H9 (cell line): Measurements from ENCODE around the gene BCL2L2. TPM values are rescaled to one million over a fixed set of nuclear protein-coding genes. Genes with fewer than 3 reads are reported as not detected.

ENCODE experiments used
- DNase-seq: peaks from one replicate; pipeline ENCODE4 v3.0.0-alpha.2; 2017
- H2AFZ ChIP-seq: one replicate; pipeline ENCODE4 v1.6.1; 2013; ENCODE audit warnings: mild to moderate bottlenecking, low read length, control low read depth, moderate library complexity
- H2AK5ac ChIP-seq: 2 replicates; pipeline ENCODE4 v1.6.1; 2013; ENCODE audit warnings: low read length, control low read depth, mixed read lengths; ENCODE audit not compliant: insufficient read length
- H2BK120ac ChIP-seq: one replicate; pipeline ENCODE4 v1.6.1; 2013; ENCODE audit warnings: low read depth, mild to moderate bottlenecking, low read length, control low read depth, inconsistent platforms; ENCODE audit not compliant: poor library complexity, severe bottlenecking
- H2BK12ac ChIP-seq: 2 replicates; pipeline ENCODE4 v1.6.1; 2013; ENCODE audit warnings: low read length, control low read depth, mixed read lengths, low read depth; ENCODE audit not compliant: insufficient read length
- H2BK15ac ChIP-seq: 2 replicates; pipeline ENCODE4 v1.6.1; 2013; ENCODE audit warnings: low read depth, low read length, control low read depth
- H2BK20ac ChIP-seq: one replicate; pipeline ENCODE4 v1.6.1; 2013; ENCODE audit warnings: low read depth, mild to moderate bottlenecking, low read length, control low read depth, inconsistent platforms; ENCODE audit not compliant: poor library complexity, severe bottlenecking
- H2BK5ac ChIP-seq: 2 replicates; pipeline ENCODE4 v1.6.1; 2013; ENCODE audit warnings: low read length, control low read depth, mixed read lengths; ENCODE audit not compliant: insufficient read length
- H3K14ac ChIP-seq: 2 replicates; pipeline ENCODE4 v1.6.1; 2013; ENCODE audit warnings: low read length, control low read depth; ENCODE audit not compliant: insufficient read depth
- H3K18ac ChIP-seq: 2 replicates; pipeline ENCODE4 v1.6.1; 2013; ENCODE audit warnings: low read depth, mild to moderate bottlenecking, mixed read lengths, low read length, control low read depth; ENCODE audit not compliant: insufficient read length
- H3K23ac ChIP-seq: 2 replicates; pipeline ENCODE4 v1.6.1; 2013; ENCODE audit warnings: low read length, control low read depth, mixed read lengths, low read depth; ENCODE audit not compliant: insufficient read length
- H3K23me2 ChIP-seq: 2 replicates; pipeline ENCODE4 v1.6.1; 2013; ENCODE audit warnings: low read depth, mild to moderate bottlenecking, mixed read lengths, low read length, control low read depth; ENCODE audit not compliant: insufficient read length, poor library complexity, severe bottlenecking
- H3K27ac ChIP-seq: 2 replicates; pipeline ENCODE4 v1.5.1; 2013; ENCODE audit warnings: low read length, control low read depth, mixed read lengths, low read depth; ENCODE audit not compliant: insufficient read length
- H3K27me3 ChIP-seq: 2 replicates; pipeline ENCODE4 v1.6.1; 2013; ENCODE audit warnings: low read length, control low read depth, inconsistent platforms; ENCODE audit not compliant: insufficient read depth
- H3K4ac ChIP-seq: 2 replicates; pipeline ENCODE4 v1.6.1; 2013; ENCODE audit warnings: low read depth, mild to moderate bottlenecking, control low read depth, inconsistent platforms, low read length, moderate library complexity
- H3K4me1 ChIP-seq: 2 replicates; pipeline ENCODE4 v1.6.1; 2013; ENCODE audit warnings: low read length, control low read depth, inconsistent platforms; ENCODE audit not compliant: insufficient read depth
- H3K4me2 ChIP-seq: 2 replicates; pipeline ENCODE4 v1.6.1; 2013; ENCODE audit warnings: low read length, control low read depth, mixed read lengths; ENCODE audit not compliant: insufficient read length, insufficient read depth
- H3K56ac ChIP-seq: 2 replicates; pipeline ENCODE4 v1.6.1; 2013; ENCODE audit warnings: low read depth, mild to moderate bottlenecking, mixed read lengths, low read length, control low read depth; ENCODE audit not compliant: insufficient read length
- H3K79me1 ChIP-seq: 2 replicates; pipeline ENCODE4 v1.6.1; 2013; ENCODE audit warnings: low read depth, mild to moderate bottlenecking, moderate library complexity, low read length, control low read depth, inconsistent platforms; ENCODE audit not compliant: insufficient read depth, poor library complexity, severe bottlenecking
- H3K79me2 ChIP-seq: 2 replicates; pipeline ENCODE4 v1.6.1; 2013; ENCODE audit warnings: low read length, control low read depth, inconsistent platforms; ENCODE audit not compliant: insufficient read depth
- H3K9ac ChIP-seq: 2 replicates; pipeline ENCODE4 v1.6.1; 2013; ENCODE audit warnings: low read length, control low read depth, mixed read lengths; ENCODE audit not compliant: insufficient read length; ENCODE audit errors: extremely low read depth
- H3K9me3 ChIP-seq: one replicate; pipeline ENCODE4 v1.6.1; 2013; ENCODE audit warnings: low read depth, low read length, inconsistent platforms; ENCODE audit not compliant: control insufficient read depth
- H3T11ph ChIP-seq: one replicate; pipeline ENCODE4 v1.6.1; 2013; ENCODE audit warnings: mild to moderate bottlenecking, low read length, control low read depth, inconsistent platforms
- H4K20me1 ChIP-seq: one replicate; pipeline ENCODE4 v1.6.1; 2013; ENCODE audit not compliant: control insufficient read depth, insufficient read length, insufficient read depth
- H4K5ac ChIP-seq: 2 replicates; pipeline ENCODE4 v1.6.1; 2013; ENCODE audit warnings: low read depth, mild to moderate bottlenecking, mixed read lengths, low read length, control low read depth; ENCODE audit not compliant: insufficient read length
- H4K8ac ChIP-seq: replicated peaks from 2 replicates; pipeline ENCODE4 v1.6.1; 2013; ENCODE audit warnings: low read length, control low read depth, mixed read lengths, low read depth; ENCODE audit not compliant: insufficient read length
- H4K91ac ChIP-seq: 2 replicates; pipeline ENCODE4 v1.6.1; 2013; ENCODE audit warnings: low read depth, mild to moderate bottlenecking, moderate library complexity, mixed read lengths, low read length, control low read depth; ENCODE audit not compliant: insufficient read length
- H3K27ac Mint-ChIP-seq, 3 experiments: 2 replicates in 2 of 3; 3 replicates in 1 of 3; pipeline ENCODE4 v1.8.0; 2020 to 2021; ENCODE audit warnings: mixed read lengths in 3 of 3, mild to moderate bottlenecking in 1 of 3, moderate library complexity in 1 of 3
- H3K27me3 Mint-ChIP-seq: 2 replicates; pipeline ENCODE4 v1.8.0; 2021; ENCODE audit warnings: low read depth, mild to moderate bottlenecking, moderate library complexity, mixed read lengths
- H3K36me3 Mint-ChIP-seq, 3 experiments: 2 replicates in 2 of 3; 3 replicates in 1 of 3; pipeline ENCODE4 v1.8.0; 2020 to 2021; ENCODE audit warnings: low read depth in 3 of 3, mixed read lengths in 3 of 3; ENCODE audit not compliant: insufficient read depth in 1 of 3
- H3K4me1 Mint-ChIP-seq, 2 experiments: 2 replicates each; pipeline ENCODE4 v1.8.0; 2020; ENCODE audit warnings: mixed read lengths in 2 of 2
- H3K4me3 Mint-ChIP-seq, 2 experiments: 2 replicates in 1 of 2; 3 replicates in 1 of 2; pipeline ENCODE4 v1.8.0; 2020 to 2021; ENCODE audit warnings: mild to moderate bottlenecking in 2 of 2, mixed read lengths in 2 of 2, moderate library complexity in 1 of 2
- H3K9me3 Mint-ChIP-seq, 2 experiments: 2 replicates in 1 of 2; 3 replicates in 1 of 2; pipeline ENCODE4 v1.8.0; 2020; ENCODE audit warnings: mild to moderate bottlenecking in 2 of 2, mixed read lengths in 2 of 2, moderate library complexity in 1 of 2
- CTCF ChIP-seq: fragments of 200-600 bp; sonication (generic); conservative IDR thresholded peaks from 3 replicates; pipeline ENCODE4 v1.8.0; 2021; ENCODE audit warnings: antibody characterized with exemption, mild to moderate bottlenecking
- WGBS: extraction: QIAGEN DNeasy Blood & Tissue Kit; methylation state at CpG from one replicate; pipeline ENCODE4 v1.1.7; 2013; ENCODE audit warnings: missing lambda C conversion rate, low lambda C conversion rate, mixed read lengths; ENCODE audit not compliant: insufficient read length; ENCODE audit errors: extremely low coverage; 5-methylcytosine and 5-hydroxymethylcytosine counted together
- total RNA-seq: library from RNA; stranded (reverse); gene quantifications from 2 replicates; pipeline ENCODE4 v1.2.1, GENCODE V29; 2021

BCL2L2 gene
- total RNA-seq, 1 experiment from 2014 or later, result 8.4 TPM

GRCh38 chr14:23348297-23348655 is 41.6 kb downstream of the BCL2L2 start:
- Mint-ChIP-seq H3K4me3 (no peak overlapping the region), H3K36me3 (peaks cover 16 to 26% (median 22%) of the 10 kb centered on the region in 3 experiments), H3K27ac (no peak overlapping the region; a peak in 1 of 7 replicates), H3K4me1 (peaks cover 18 to 21% of the 10 kb centered on the region in 2 experiments), H3K9me3 (no peaks in the 10 kb centered on the region; a peak in 2 of 5 replicates), H3K27me3 (peaks cover 20% of the 10 kb centered on the region)
- no peak overlapping the region for H2BK120ac ChIP-seq
- no peaks in the 10 kb centered on the region for H3K27me3 ChIP-seq
- H2BK5ac ChIP-seq, result no peak overlapping the region
- no peak overlapping the region for H4K5ac ChIP-seq
- peaks cover 5% of the 10 kb centered on the region for H3K23me2 ChIP-seq
- WGBS, result no CpG with 5 or more reads among the region's 6 CpGs
- H2AK5ac ChIP-seq, result no peak overlapping the region
- no peak overlapping the region for H2BK20ac ChIP-seq
- no peaks in the 10 kb centered on the region for H4K20me1 ChIP-seq
- H3T11ph ChIP-seq, result no peak overlapping the region
- no peaks in the 10 kb centered on the region for H3K79me2 ChIP-seq
- no peak overlapping the region for H3K56ac ChIP-seq
- H3K27ac ChIP-seq, result no peak overlapping the region
- no peak overlapping the region for H2AFZ ChIP-seq
- no peak overlapping the region for H3K4me2 ChIP-seq
- H3K4ac ChIP-seq, result no peak overlapping the region
- H4K8ac ChIP-seq, result no peak overlapping the region
- TF ChIP-seq CTCF, result no peak
- H3K79me1 ChIP-seq, result no peaks in the 10 kb centered on the region
- H3K4me1 ChIP-seq, result peaks cover 2% of the 10 kb centered on the region; the same call in 1 of the 2 replicates
- H3K14ac ChIP-seq, result no peak overlapping the region
- H3K18ac ChIP-seq, result no peak overlapping the region
- H4K91ac ChIP-seq, result no peak overlapping the region
- no peak for DNase-seq
- H3K23ac ChIP-seq, result no peak overlapping the region
- no peak overlapping the region for H2BK12ac ChIP-seq
- no peak overlapping the region for H3K9ac ChIP-seq
- no peak overlapping the region for H2BK15ac ChIP-seq
- no peaks in the 10 kb centered on the region for H3K9me3 ChIP-seq
